ENCODE results near the gene TMEM14A.

- TF ChIP-seq CTCF (IDR thresholded peaks at IDR 0.05) (no peak), POLR2AphosphoS5 (IDR thresholded peaks at IDR 0.05; ENCODE audit: low read depth, low read length) (no peak), SIN3A (IDR thresholded peaks at IDR 0.05; ENCODE audit: borderline replicate concordance, insufficient read depth, low read depth, low read length) (no peak), TCF7L2 (IDR thresholded peaks at IDR 0.05; ENCODE audit: low read depth, low read length) (no peak)
Observed at GRCh38 chr6:52635049-52635577, 35.8 kb upstream of the TMEM14A start.
